Stimulated activated CD8-positive, alpha-beta memory T cell treated with anti-CD3 and anti-CD28 coated beads, Interleukin-7, amount 100 ng/mL, for 48 hours (primary cell): ENCODE results near the gene GH2.
A peak's percentile ranks its signal among the peaks of the same experiment; 100 is the strongest.

ENCODE experiments used
- DNase-seq, 2 donors: peaks; one replicate each; pipeline ENCODE4 v3.0.0-alpha.2; 2020; ENCODE audit warnings: low read depth in 1 of 2; ENCODE audit errors: extremely low read depth in 1 of 2

Gene GH2

GRCh38 chr17:63842540-63843386 is 39.0 kb downstream of the GH2 start, which contains the start of gene SMARCD2:
Gene SMARCD2, minus strand, starts transcription at chr17:63842685. Its CDS starts 11 bp downstream, at chr17:63842674.
- peak; percentile 97 for DNase-seq

GRCh38 chr17:63842173-63842539 is 39.6 kb downstream of the GH2 start:
- DNase-seq: no peak

GRCh38 chr17:63841350-63842172 is 40.2 kb downstream of the GH2 start:
- no peak for DNase-seq

GRCh38 chr17:63840591-63841349 is 41.0 kb downstream of the GH2 start:
- DNase-seq: no peak

GRCh38 chr17:63838631-63839171 is 43.0 kb downstream of the GH2 start:
- no peak for DNase-seq

- DNase-seq: no peak
These were observed 43.7 kb downstream of the GH2 start for GRCh38 chr17:63837962-63838600.

GRCh38 chr17:63837480-63837879 is 44.3 kb downstream of the GH2 start:
- no peak for DNase-seq

GRCh38 chr17:63836811-63837210 is 44.9 kb downstream of the GH2 start:
- no peak for DNase-seq

- DNase-seq: no peak
These were observed 46.5 kb downstream of the GH2 start for GRCh38 chr17:63835167-63835720.

GRCh38 chr17:63834431-63835166 is 47.1 kb downstream of the GH2 start:
- DNase-seq: no peak

- DNase-seq: no peak
These were observed 47.9 kb downstream of the GH2 start for GRCh38 chr17:63833741-63834373.

- no peak for DNase-seq
These were observed 48.6 kb downstream of the GH2 start for GRCh38 chr17:63833026-63833740.

GRCh38 chr17:63832455-63832854 is 49.3 kb downstream of the GH2 start:
- no peak for DNase-seq

GRCh38 chr17:63832014-63832413 is 49.7 kb downstream of the GH2 start:
- DNase-seq: no peak

GRCh38 chr17:63831505-63831904 is 50.2 kb downstream of the GH2 start:
- no peak for DNase-seq

- DNase-seq: no peak
These were observed 50.7 kb downstream of the GH2 start for GRCh38 chr17:63830904-63831491.

GRCh38 chr17:63830278-63830677 is 51.5 kb downstream of the GH2 start:
- no peak for DNase-seq
